ENCODE data around the gene OXCT2.
"Not testable (repeated sequence)": the region's sequence is repeated elsewhere in the genome, so short reads cannot be mapped to it uniquely, and the experiment has no call there.

The OXCT2 gene

DNA sequence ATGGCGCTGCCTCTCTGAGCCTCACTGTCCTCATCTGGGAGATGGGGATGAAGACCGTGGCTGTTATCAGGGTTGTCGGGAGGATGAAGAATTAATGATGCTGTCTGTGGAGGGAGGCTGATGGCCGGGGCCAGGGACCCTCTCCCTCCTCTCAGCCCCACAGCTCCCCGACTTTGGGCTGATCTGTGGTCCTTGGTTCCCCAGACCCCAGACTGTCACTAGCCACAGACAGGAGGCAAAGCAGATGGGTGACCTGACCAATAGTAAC is 15.9 kb upstream of the OXCT2 start:
- DNase-seq, result not testable (repeated sequence)

DNA sequence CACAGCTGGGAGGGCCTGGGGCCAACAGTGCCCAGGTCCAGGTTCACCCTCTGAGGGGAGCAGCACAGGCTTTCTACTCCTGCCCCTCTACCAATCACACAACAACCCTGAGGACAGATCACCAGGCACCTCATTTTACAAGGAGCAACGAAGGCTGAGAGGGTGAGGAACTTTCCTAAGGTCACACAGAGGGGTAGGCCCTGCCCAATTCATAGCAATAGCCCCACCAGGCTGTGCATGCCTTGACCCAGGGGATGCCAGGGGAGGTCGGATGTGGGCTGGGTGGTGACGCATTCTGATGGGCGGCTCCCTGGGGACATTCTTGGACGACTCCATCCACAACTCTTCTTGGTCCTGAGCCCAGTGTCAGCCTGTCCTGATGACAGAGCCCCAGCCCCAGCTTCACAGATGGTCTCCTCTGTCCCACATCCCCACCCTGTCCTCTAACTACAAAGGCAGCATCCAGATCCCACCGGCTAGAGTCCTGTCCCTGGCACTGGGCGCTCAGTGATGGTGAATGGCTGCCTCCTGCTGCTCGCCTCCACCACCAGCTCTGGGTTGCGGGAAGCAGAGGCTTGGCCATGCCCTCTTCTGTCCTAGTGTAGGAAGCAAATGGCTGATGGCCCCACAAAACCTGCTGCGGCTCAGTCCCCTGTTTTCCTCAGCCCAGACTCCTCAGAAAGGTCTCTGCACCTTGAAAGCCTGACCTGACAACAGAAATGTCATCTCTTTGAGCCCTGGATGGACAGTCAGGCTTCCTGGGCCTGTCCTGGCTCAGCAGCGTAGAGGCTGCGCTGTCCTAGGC is 15.4 kb upstream of the OXCT2 start:
- not testable (repeated sequence) for DNase-seq

DNA sequence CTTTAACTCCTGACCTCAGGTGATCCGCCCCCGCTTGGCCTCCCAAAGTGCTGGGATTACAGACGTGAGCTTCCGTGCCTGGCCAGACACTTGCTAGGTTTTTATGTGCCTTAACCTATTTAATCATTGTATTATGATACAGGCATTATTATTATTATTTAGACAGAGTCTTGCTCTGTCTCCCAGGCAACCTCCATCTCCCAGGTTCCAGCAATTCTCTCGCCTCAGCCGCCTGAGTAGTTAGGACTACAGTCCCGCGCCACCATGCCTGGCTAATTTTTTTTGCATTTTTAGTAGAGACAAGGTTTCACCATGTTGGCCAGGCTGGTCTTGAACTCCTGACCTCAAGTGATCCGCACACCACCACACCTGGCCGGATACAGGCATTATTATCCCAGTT is 11.5 kb upstream of the OXCT2 start:
- not testable (repeated sequence) for DNase-seq

- DNase-seq, result no peak
Observed at GRCh38 chr1:39782103-39782502, 11.0 kb upstream of the OXCT2 start.

DNA sequence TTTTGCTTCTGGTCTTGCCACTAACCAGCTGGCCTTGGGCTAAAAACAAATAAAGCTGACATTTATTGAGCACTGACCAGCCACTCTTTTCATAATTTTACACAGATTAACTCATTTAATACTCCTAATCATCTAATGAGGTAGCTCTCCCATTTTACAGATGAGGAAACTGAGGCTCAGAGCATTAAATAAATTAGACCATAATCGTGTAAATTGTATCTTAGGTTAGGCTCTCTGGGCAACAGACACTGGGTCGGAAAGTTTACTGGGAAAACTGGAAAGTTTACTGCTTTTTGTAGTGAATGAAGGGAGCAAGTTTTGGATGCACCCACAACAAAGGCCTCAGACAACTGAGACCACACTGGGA is 10.2 kb upstream of the OXCT2 start:
- DNase-seq, result no peak

GRCh38 chr1:39779821-39780220 is 8.7 kb upstream of the OXCT2 start:
- no peak for DNase-seq

DNA sequence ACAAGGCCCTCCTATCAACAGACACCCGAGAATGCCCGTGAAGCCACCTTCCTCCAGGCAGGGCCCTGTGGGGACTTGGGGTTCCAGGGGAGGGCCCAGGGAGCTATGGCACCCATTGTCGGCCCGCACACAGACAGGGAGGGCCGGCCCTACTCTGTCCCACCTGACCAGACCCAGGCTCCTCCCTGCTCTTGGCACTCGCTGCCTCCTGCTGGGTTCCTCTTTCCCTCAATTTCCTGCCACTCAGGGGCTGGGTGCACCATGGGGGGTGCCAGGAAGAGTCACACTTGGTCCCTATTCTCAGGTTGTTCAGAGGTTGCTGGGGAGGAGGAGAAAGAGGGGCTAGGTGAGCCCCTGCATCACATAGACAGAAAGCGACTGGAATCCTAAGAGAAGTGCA is 8.0 kb upstream of the OXCT2 start:
- no peak for DNase-seq

- DNase-seq, result not testable (repeated sequence)
Observed at GRCh38 chr1:39778463-39779099, 7.4 kb upstream of the OXCT2 start.

DNA sequence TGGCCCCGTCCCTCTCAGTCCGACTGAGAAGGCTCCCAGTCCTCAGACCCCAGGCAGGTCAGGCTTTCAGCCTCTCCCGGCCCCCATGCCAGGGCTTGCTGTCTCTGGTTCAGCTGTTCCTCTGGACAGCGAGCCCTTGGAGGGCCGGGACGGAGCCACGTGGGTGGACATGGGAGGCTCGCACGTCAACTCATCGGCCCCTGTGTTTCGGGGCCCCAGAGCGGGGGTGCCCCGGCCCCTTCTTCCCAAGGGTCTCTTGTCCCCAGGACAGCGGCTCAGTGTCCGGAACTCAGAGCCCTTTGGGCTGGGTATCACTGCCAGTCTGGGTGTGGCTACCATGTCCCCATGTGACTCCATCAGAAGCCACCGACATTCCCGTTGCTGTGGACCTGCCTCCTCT is 6.7 kb upstream of the OXCT2 start:
- DNase-seq, result not testable (repeated sequence)

DNA sequence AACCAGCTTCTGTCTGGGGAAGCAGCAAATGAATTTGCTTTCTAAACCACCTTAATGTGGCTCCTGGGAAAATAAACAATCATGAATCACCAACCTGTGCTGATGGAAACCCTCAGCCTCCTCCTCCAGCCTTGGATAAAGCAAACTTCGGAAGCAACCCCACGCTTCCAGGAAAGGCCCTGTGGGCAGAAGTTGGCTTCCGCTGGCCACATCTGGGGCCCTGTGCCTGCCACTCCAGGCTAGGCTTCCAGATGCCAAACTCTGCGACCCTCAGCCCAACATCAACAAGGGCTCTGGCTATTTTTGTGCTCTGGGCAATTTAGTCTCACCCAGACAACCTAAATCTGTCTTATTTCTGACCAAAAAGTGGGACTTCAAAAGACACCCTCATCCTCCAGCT is 6.2 kb upstream of the OXCT2 start:
- no peak for DNase-seq

DNA sequence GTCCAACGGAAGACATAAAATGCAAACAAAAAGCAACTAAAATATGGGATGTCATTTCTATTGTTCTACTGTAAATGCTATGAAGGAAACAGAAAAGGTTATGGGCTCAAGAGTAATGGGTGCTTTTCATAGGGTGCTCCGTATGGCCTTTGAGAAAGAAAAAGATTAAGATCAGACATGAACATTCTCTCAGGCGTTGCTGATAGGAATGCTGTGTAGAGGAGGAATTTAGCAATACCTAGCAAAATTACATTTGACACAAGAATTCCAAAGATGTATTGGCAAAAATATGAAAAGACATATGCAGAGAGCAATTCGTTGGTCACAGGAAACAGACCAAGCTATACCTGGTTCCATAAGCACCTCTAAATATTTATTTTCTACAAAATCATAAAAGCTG is 5.7 kb upstream of the OXCT2 start:
- no peak for DNase-seq

- no peak for DNase-seq
Observed at GRCh38 chr1:39776400-39776713, 5.2 kb upstream of the OXCT2 start.

DNA sequence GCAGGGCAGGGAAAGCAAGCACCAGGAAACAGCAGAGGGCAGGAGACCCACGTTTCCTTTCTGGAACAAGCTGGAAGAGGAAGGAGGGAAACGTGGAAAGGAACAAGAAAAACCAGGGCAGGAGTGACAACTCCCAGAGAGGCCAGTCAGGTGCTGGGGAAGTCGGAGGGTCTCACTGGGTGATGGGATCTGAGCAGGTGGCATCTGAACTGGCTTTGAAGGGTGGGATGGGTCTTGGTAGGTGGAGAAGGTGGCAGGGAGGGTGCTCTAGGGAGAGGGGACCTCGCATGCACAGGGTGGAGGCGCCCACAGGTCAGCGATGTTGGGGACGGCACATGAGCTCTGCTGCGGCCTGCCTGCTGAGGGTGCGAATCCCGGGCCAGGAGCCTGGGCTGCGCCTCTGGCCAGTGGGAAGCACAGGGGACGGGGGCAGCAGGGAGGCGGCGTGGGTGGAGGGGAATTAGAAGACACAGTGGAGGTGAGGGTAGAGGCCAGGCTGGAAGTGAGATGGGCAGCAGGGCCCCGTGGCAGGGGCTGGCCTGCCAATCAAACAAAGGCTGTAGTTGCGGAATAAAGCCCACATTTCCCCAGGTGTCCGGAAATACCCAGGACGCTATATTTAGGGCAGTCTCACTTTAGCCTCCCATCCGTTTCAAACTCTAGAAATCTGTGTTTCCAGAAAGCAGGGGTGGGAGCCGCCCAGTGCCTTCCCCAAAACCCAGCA is 4.7 kb upstream of the OXCT2 start:
- DNase-seq, result not testable (repeated sequence)

DNA sequence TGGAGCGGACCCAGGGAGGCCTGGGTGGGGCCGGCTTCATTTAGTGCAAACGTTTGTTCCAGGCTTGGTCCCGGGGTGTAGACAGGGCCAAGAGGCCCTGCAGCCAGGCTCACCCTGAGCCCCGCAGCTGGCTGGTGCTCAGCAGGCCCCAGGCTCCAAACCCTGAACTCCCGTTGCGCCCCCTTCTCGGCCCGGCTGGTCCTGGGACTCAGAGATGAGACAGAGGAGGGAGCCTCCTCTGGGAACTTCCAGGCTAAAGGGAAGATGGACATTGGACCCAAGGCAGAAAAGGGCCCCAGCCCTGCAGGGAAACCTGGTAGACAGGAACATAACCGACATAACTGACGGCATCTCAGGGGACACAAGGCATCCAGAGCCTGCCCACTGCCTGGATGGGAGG is 4.0 kb upstream of the OXCT2 start:
- DNase-seq, result not testable (repeated sequence)

DNA sequence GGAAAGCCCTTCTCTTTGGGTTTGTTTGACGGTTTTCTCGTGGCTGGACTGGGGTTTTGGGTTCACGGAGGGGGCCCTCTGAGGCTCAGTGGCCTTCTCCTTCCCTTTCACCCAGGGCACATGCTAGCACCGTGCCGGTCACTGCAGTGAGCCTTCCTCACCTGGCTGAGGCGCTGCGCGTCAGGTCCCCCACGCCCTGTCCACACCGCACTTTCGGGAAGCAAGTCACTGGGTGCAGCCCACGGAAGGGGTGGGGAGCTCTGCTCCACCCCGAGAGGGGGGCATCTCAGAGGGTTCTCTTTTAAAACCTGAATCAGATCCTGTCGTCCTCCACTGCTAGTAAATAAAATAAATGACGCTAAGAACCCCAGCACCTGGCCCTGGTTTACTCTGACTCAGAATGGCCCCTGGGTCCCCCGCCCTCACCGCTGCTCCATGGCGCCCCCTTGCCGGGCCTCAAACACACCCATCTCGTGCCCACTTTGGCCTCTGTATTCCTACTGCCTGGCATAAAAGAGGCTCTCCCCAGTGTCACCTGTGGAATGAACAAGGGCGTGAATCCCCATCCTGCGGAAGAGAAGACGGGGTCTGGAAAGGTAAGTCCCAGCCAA is 2.3 kb upstream of the OXCT2 start:
- DNase-seq, result not testable (repeated sequence)

GRCh38 chr1:39770100-39771021 is 787 bp downstream of the OXCT2 start:
- not testable (repeated sequence) for DNase-seq

DNA sequence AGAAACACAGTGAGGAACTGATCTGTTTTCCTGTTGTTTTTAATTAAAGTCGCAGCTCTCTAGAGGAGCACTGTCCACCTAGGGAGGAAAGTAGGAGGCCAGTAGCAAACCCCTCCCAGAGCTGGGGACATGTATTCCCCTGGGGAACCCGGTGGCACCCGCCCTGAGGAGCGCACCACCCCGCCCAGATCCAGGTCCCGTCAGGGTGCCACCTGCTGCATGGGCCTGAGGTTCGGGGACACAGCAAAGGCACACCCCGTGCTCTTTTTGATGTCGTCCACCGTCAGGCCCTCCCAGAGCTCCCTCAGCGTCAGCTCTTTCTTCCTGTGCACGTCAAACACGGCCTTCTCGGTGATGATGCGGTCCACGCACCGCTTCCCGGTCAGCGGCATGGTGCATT is 1.6 kb downstream of the OXCT2 start:
- not testable (repeated sequence) for DNase-seq

GRCh38 chr1:39766466-39766865 is 4.7 kb downstream of the OXCT2 start:
- DNase-seq, result not testable (repeated sequence)

DNA sequence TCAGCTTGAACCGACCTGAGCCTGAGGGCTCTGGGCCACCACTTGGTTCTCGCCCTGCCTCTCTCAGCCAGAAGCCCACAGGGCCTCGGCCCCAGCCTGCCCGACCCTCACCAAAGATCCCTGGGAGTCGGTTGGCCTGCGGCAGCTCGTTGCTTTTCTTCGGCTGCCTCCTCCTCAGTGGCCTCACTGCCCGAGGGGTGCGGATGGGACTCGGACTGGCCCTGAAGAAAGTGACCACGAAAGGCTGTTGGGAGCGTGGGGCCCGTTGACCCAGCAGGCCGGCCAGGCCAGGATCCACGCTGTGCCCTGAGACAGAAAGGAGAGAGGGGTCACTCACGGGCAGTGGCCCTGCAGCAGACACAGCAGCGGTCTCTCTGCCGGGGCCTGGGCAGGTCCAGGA is 6.6 kb downstream of the OXCT2 start:
- not testable (repeated sequence) for DNase-seq

- not testable (repeated sequence) for DNase-seq
Observed at GRCh38 chr1:39763619-39764374, 7.4 kb downstream of the OXCT2 start.

DNA sequence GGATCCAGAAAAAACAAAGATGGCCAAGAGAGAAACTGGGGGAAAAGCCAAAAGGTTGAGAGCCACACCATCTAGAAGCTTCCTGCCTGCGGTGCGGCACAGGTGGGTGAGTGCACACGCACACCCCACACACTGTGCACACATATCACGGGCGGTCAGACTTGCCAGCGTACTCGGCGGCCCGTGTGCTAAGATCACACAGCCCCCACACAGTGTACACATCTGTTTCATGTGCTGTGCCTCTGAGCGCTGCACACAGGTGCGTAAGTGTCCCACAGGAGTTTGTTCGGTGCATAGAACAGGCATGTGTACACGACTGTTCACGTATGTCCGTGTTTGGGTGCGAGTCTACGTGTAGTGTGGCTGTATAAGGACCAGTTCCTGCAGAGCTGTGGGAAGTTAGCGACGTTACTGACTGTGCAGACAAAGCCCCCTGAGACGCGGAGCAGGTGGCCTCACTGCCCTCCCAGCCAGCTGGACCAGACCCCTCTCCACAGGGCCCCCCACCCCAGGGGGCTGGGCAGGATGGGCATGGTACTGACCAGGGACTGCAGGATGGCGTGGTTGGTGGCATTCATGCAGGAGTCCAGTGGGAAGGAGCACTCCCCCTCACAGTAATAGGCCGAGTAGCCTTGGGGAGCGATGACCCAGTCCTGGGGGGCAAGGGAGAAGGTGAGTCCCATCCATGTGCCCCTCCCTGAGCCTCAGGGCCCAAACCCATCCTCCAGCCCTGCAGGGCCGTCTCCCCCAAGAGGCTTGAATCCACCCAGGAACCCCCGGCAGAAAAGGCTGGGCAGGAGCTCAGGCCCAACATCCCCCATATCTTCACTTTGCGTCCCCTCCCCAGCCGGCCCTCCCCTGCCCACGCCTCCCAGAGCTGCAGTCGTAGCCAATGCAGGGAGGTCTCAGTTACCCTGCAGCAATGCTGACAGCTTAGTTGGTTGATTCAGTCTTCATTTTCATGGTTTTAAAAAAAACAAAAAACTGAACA is 8.3 kb downstream of the OXCT2 start:
- no peak for DNase-seq
